ENCODE measurements around the gene LAMA3.
A peak's percentile ranks its signal among the peaks of the same experiment; 100 is the strongest.

DNA sequence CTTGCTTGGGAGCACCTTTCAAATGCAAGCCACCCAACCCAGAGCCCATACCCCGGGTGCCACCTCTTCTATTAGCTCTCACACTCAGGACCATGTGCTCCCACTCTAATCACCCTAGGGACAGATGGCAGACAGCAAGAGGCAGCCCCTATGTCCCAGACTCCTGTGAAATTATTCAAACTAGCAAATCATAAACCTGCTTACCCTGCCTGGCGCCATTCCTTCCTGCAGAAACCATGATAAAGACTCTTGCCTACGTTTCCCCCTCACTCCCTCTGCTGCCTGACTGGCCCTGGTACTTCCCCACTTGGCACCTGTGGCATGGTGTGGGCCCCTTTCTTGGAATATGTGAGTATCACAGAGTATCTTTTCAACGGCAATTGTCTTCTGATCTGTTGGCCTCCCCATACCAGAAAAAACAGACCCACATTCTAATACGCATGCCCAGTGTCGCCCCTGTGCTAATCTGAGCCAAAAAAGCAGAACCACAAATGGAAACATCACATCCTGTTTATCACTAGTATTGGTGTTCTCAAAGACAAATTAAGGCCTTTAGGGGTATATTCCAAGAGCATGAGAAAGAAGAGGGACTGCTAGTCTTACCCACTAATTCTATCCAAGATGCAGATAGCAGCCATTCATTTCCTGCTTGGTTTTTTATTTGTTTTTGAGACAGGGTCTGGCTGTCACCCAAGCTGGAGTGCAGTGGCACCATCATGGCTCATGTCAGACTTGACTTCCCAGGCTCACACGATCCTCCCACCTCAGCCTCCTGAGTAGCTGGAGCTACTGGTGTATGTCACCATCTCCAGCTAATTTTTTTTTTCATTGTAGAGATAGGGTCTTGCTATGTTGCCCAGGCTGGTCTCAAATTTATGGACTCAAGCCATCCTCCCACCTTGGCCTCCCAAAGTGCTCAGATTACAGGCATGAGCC lies 281.2 kb downstream of the LAMA3 start:
- TF ChIP-seq POLR2AphosphoS5 (IDR thresholded peaks at IDR 0.05; ENCODE audit: low read depth, low read length) (no peak), TAF1 (IDR thresholded peaks at IDR 0.05; ENCODE audit: low read depth, low read length) (no peak), POLR2A (IDR thresholded peaks at IDR 0.05; ENCODE audit: low read depth, low read length) (no peak), SPI1 (IDR thresholded peaks at IDR 0.05; ENCODE audit: low read depth, low read length) (peak; percentile 40; the same call in 1 of the 2 replicates)

Data from GM12891 (cell line).